ENCODE measurements around the gene TXNRD1.
"Not testable (repeated sequence)": the region's sequence is repeated elsewhere in the genome, so short reads cannot be mapped to it uniquely, and the experiment has no call there.

TXNRD1 gene

DNA sequence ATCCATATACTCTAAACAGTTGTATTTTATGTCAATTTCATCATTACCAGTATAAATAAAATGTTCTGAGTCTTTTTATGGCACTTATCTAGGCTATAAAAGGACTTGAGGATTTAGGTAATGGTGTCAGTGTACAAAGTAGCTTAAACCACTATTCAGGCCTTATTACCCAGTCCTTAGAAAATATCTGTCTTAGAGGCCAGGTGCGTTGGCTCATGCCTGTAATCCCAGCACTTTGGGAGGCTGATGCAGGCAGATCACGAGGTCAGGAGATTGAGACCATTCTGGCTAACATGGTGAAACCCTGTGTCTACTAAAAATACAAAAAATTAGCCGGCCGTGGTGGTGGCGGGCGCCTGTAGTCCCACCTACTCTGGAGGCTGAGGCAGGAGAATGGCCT lies 112.7 kb downstream of the TXNRD1 start:
- not testable (repeated sequence) for DNase-seq (ENCODE audit: low spot score)

DNA sequence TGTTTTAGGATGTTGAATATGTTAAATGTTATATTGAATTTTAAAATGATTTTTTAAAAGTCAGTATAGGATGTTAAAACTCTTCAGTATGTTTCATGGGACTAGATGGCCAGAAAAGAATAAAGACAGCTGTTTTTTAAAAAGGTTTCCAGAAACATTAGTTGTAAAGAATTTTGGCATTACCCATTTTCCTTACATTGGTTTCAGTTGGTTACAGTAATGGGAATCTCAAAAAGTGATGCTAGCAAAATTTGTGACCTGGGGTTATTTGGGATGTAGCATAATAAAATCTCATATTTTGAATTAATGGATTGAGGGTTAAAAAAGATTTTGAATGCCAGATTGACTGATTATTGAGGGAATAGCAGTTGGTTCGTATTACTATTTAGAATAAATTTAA lies 113.2 kb downstream of the TXNRD1 start:
- DNase-seq (ENCODE audit: low spot score): no peak

DNA sequence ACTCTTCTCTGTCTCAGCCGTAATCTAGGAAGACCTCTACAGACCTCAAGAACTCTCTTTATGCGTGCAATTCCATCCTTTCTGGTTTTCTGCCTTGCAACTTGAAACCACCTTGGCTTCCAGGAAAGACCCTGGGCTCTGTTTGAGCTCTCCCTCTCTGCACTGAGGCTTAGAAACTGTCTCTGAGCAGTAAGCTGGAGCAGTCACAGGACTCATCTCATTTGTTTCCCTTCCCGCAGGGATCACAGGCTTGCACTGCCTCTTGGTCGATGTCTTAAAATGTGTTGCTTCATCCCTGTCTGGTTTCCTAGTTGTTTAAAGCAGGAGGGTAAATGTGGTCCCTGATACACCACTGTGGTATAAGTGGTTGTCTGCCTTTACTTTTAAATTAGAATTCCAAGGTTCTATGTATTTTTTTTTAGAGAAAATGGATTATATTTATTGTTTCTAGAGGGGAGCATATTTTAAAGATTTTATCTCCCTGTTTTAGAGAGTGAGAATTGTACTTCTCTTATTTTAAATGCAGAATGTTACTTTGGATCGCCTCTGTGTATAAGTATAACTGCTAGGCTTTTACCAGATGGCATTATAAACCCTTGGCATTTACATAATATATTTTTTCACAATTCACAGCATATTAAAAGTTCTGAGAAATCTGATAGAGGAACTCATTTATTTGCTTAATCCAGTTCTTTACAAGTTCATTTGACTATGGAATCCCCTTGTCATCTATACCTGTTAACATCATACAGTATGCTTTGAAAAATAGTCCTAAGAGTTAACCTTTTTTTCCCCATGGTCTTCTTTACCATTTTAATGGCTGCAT lies 114.3 kb downstream of the TXNRD1 start:
- no peak for DNase-seq (ENCODE audit: low spot score)

DNA sequence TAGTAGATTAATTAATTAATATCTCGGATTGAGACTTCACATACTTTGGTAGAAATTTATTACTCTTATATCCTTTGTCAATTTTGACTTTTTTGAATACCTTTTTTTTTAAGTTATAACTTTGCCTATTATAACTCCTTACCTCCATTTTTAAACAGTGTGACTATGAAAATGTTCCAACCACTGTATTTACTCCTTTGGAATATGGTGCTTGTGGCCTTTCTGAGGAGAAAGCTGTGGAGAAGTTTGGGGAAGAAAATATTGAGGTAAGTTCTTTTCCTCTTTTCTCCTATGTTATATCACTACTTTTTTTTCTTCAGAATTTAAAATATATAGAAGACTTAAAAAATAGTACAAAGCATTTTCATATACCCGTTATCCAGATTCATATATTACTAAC lies 115.8 kb downstream of the TXNRD1 start:
- no peak for DNase-seq (ENCODE audit: low spot score)

DNA sequence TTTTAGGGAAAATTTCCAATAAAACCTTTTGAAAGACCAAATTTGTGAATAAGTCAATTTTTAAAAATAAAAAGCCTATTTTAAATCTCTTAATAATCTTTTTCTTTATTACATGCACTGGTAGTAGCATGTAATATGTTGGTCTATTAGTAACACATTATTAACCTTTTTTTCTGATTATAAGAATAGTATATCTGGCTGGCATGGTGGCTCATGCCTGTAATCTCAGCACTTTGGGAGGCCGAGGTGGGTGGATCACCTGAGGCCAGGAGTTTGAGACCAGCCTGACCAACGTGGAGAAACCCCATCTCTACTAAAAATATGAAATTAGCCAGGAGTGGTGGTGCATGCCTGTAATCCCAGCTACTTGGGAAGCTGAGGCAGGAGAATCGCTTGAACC lies 116.7 kb downstream of the TXNRD1 start:
- not testable (repeated sequence) for DNase-seq (ENCODE audit: low spot score)

DNA sequence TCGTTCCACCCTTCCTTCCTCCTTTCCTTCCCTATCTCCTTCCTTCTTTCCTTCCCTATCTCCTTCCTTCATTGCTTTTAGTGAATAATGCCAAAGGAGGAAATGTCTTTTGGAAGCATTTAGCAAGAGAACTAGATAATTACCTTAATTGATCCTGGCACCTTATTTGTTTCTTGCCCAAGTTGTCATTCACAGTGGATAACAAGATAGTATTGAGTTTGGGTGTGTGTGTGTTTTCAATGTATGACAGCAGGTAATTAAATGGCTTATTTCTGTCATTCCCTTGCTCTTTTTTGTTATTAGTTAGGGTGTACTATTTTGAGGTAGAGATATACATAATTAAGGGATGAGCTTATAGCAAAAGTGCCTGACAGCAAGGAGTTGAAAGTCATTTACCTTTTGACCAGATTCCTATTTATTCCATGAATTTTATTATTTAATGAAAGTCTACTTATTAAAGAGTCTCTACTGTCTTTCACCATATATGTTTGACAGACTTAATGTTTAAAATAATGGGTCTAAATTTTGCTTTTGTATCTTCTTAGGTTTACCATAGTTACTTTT lies 118.2 kb downstream of the TXNRD1 start:
- DNase-seq (ENCODE audit: low spot score): no peak

DNA sequence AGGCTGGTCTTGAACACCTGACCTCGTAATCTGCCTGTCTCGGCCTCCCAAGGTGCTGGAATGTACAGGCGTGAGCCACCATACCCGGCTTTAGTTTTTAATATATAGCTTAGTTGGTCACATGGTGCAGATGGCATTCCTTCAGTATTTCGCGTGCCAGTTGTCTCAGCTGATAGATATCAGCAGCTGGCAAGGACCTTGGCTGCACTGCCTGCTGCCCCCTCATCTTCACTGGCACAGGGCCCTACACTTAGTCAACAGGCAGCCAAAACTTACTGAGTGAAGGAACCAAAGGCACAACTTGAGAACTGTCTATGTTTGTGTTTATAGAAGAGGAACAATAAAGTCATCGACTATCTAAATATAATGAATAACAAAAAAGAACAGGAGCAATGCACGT lies 119.0 kb downstream of the TXNRD1 start:
- DNase-seq (ENCODE audit: low spot score): no peak

DNA sequence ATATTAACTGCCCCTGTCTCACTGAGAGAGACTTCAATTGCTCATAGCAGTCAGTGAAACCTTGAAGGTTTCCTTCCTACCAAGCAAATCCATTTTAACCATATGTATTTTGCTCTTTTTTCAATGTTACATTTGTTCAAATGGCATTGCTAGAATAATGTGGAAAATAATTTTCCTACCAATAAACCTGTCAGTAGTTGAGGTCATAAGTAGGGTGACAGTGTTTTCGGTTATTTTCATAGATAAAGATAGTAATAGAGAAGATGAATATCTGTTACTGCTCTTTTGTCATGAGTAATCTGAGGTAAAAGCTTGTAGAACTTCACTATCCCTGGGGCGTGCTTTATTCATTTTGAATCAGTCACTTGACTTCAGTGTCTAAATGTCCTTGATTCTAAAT lies 120.5 kb downstream of the TXNRD1 start:
- no peak for DNase-seq (ENCODE audit: low spot score)

DNA sequence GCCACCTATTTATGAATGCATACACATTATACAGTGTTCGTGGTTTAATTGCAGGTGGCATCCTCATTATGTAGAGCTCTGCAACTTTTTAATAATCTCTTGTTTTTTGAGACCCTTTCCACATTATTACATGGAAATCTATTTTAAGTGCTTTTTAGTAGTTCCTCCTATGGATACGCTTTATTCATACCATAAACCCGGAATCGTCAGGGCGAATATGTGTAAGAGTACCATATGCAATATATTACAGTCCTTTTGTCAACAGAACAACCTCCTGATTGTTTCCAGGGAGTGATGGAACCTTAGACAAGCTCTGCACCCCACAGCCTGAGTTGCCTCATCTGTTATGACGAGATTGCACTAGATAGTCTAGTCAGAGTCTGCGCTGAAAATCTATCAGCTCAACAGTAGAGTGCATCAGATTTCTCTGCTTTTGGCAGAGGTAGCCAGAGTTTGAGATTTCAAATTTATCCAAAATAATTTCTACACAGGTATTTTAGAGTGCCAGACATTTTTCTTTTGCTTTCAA lies 121.5 kb downstream of the TXNRD1 start:
- DNase-seq (ENCODE audit: low spot score): no peak

DNA sequence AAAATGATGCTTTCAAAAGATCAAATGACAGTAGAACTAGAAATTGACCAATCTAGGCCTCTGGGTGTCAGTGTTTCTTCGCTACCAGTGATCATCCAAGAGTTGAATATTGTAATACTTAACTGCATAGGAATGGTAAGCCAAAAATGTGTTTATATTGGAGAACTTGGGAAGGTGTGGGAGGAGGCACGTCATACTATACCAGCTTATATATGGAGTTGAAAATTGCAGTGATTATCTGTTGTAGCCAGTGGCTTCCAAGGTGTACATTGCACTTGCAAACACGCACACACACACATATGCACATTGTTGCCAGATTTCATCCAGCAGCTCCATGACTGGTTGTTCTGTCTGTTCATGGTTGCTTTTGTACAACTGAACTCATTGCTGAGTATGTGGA lies 124.1 kb downstream of the TXNRD1 start:
- no peak for DNase-seq (ENCODE audit: low spot score)

DNA sequence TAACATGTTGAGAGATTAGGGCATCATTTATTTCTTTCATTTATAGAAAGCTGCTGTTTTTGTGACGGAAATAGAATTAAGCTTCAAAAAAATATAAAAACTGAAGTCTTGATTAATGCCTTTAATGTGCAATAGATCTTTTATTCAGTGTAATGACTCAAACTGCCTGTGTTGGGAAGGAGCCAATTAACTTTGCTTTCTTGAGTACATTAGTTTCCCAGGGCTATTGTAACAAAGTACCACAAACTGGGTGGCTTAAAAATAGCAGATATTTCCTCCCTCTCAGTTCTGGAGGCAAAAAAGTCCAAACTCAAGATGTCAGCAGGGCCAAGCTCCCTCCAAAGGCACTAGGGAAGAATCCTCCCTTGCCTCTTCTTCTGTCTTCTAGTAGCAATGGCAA lies 124.6 kb downstream of the TXNRD1 start:
- DNase-seq (ENCODE audit: low spot score): no peak

DNA sequence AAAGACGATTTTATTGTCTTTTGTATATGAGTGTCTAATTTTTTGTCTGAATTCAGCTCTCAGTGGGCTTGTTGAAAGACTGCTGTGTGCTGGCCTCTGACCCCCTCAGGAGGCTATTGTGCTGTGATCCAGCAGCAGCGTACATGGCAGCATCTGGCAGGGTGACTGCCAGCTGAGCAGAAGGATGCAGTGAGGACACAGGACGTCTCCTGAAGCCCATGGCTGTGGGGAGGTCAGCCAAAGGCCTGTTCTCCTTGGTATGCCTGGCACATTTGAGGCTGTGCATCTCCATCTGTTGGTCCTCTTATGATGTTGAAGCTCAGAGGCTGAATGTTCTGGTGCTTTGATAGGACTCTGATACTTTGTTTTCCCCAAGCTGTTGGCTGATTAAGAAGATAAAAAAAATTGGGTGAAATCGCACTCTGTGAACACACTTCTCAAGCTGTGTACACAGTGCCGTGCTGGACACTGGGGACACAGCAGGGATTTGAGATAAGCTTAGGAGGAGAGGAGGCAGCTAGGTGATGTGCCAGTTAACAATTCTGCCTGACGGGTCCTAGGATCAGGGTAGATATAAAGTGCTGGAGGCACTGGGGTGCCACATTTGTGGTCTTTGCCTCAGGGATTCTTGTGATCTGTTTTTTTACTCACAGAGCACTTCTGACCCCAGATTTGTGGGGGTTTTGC lies 125.5 kb downstream of the TXNRD1 start:
- DNase-seq (ENCODE audit: low spot score): no peak

DNA sequence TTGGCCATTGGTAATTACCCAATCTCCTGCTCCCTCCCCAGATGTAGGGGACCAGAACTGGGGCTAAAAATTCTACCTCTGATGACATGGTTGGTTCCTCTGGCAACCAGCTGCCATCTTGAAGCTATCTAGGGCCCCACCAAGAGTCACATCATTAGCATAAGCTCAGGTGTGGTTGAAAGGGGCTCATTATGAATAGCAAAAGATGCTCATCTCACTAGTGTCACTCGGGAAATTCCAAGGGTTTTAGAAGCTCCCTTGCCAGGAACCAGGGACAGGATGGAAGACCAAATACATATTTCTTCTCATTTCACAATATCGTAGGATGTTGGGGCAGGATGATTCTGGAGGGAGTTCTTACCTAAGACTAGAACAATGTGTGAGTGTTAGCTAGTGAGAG lies 126.6 kb downstream of the TXNRD1 start:
- DNase-seq (ENCODE audit: low spot score): no peak

DNA sequence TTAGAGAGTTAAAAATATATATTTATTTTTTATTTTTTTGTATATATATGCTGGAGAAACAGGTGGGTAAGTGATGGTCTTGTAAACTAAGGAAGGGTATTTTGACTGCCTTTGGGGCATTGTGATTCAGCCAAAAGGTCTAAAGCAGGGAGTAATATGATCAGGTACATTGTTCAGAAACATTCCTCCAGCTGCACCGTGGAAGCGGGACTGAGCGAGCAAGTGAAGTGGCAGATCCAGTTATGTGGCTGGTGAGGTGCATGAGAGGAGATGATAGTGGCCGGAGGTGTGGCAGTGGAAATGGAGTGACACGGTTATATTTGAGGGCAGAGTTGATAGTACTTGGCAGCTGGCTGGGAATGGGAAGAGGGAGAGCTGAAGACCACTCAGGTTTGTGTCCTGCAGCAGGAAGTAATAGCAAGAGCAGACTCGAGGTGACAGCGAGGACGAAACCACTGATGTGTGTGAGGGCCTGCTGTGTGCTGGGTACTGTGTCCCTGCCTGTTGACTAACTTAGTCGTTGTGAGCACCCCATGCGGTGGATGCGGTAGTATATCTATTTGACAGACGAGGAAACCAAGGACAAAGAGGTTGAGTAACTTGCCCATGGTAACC lies 127.2 kb downstream of the TXNRD1 start:
- no peak for DNase-seq (ENCODE audit: low spot score)

DNA sequence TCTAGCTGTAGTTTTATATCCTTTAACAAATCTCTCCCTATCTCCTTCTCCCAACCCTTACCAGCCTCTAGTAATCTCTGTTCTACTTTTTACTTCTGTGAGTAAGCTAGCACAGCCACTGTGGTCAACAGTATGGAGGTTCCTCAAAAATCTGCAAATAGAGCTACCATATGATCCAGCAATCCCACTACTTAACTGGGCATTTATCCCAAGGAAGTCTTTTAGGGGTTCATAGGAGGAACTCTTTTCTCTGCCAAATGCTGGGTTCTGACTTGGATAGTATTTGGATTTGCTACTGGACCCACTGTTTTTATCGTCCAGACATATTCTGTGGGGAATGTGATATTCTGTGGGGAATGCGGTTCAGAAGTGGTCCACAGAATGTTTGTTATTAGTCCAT lies 129.1 kb downstream of the TXNRD1 start:
- DNase-seq (ENCODE audit: low spot score): no peak

DNA sequence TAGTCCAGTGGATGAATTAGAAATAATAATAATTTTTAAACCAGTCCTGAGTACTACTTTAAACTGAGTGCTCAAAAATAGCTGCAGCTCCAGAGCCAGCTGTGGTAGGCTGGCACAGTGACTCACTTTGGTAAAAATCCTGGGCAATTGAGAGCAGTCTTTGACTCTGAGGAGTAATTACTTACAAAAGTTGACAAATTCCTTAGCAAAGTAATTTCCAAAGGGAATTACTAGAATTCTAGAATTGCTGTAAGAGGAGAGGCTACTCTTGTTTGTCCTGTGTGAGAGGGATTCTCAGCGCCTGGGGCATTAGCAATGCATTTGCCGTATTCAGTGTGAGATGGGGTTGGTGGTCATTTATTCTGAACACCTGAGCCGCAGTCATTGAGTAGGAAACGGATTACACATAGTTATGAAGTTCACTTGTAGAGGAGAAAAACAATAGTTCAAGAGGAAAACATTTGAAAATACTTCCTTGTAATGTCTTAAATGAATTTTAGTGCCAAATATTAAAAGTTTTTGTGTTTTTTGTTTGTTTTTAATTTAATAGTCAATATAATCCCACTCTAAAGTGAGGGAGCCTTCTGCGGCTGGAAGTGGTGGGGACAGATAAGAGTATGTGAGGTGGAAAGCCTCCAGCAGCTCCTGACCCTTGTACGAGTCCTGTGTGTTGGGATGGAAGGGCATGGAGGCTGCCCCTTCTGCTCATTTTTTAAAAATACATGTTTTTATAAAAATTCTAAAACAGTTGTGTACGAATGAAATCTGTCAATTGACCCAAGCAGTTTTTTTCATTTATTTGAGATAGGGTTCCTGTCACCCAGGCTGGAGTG lies 129.9 kb downstream of the TXNRD1 start:
- DNase-seq (ENCODE audit: low spot score): no peak

DNA sequence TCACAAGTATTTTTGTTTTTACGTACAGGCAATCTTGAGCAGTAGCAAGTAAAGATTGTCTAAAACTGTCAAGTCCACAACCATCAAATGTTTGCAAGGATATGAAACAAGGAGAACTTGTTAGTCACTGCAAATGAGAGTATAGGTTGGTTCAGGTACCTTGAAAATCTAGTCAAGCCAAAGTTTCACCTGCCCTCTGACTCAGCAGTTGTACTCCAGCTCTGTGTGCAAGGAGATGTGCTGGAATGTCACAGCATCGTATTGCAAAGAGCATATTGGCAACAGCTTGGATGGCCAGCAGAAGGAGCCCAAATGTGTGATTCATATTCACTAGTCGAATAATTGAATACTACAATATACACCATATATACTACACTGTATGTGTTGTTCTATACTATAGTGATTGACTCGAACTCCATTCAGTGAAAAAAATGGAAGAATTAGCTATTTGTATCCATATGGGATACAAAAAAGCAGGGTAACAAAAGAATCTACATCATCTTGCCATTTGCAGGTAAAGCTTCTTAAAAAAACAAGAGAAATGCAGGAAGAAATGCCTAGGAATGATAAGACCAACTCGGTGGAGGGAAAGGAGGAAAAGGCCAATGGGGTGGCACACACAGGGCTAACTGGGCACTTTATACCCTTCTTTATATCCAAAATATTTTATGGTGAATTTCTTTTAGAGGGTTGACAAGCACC lies 131.9 kb downstream of the TXNRD1 start:
- no peak for DNase-seq (ENCODE audit: low spot score)

DNA sequence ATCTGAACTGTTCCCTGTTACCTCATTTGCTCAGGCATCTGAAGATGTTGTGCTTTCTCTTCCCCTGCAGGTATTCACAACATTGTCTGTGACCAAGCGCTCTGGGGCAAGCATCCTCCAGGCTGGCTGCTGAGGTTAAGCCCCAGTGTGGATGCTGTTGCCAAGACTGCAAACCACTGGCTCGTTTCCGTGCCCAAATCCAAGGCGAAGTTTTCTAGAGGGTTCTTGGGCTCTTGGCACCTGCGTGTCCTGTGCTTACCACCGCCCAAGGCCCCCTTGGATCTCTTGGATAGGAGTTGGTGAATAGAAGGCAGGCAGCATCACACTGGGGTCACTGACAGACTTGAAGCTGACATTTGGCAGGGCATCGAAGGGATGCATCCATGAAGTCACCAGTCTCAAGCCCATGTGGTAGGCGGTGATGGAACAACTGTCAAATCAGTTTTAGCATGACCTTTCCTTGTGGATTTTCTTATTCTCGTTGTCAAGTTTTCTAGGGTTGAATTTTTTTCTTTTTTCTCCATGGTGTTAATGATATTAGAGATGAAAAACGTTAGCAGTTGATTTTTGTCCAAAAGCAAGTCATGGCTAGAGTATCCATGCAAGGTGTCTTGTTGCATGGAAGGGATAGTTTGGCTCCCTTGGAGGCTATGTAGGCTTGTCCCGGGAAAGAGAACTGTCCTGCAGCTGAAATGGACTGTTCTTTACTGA lies 132.9 kb downstream of the TXNRD1 start:
- no peak for DNase-seq (ENCODE audit: low spot score)

DNA sequence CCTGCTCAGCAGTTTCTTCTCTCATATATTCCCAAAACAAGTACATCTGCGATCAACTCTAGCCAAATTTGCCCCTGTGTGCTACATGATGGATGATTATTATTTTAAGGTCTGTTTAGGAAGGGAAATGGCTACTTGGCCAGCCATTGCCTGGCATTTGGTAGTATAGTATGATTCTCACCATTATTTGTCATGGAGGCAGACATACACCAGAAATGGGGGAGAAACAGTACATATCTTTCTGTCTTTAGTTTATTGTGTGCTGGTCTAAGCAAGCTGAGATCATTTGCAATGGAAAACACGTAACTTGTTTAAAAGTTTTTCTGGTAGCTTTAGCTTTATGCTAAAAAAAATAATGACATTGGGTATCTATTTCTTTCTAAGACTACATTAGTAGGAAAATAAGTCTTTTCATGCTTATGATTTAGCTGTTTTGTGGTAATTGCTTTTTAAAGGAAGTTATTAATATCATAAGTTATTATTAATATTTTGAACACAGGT lies 133.5 kb downstream of the TXNRD1 start:
- no peak for DNase-seq (ENCODE audit: low spot score)
